Tibial artery (tissue), 4 donors: Measurements from ENCODE around the gene CDCP1.

Experiments used
- DNase-seq, 2 donors: peaks; one replicate each; pipeline ENCODE4 v3.0.0-alpha.2; 2019
- H3K27ac ChIP-seq, 2 donors: fragments of 200-600 bp; sonication (generic) in 1 of 2; 1 replicate in 1 of 2; 2 replicates in 1 of 2; pipeline ENCODE4 v1.5.1; 2018 to 2019; ENCODE audit warnings: mild to moderate bottlenecking in 1 of 2
- H3K27me3 ChIP-seq, 2 donors: fragments of 200-600 bp; sonication (generic) in 1 of 2; one replicate each; pipeline versions ENCODE4 v1.5.1 to v1.6.0; 2016 to 2019
- H3K36me3 ChIP-seq, 3 donors: fragments of 200-600 bp; sonication (generic) in 2 of 3; one replicate each; pipeline ENCODE4 v1.5.1; 2016 to 2019; ENCODE audit warnings: mild to moderate bottlenecking in 2 of 3
- H3K4me1 ChIP-seq, 4 donors: fragments of 200-600 bp; sonication (generic) in 2 of 4; 1 replicate in 3 of 4; 2 replicates in 1 of 4; pipeline ENCODE4 v1.5.1; 2016 to 2019
- H3K4me3 ChIP-seq, 2 donors: fragments of 200-600 bp; sonication (generic) in 1 of 2; 1 replicate in 1 of 2; 2 replicates in 1 of 2; pipeline ENCODE4 v1.5.1; 2018 to 2019; ENCODE audit warnings: mild to moderate bottlenecking in 2 of 2
- H3K9me3 ChIP-seq, 3 donors: fragments of 200-600 bp; sonication (generic) in 1 of 3; one replicate each; pipeline ENCODE4 v1.5.1; 2016 to 2019
- CTCF ChIP-seq, 2 experiments: fragments of 200-600 bp in 1 of 2; fragments of 450-650 bp in 1 of 2; IDR thresholded peaks; one replicate each; pipeline ENCODE4 v1.5.1; 2017 to 2019; ENCODE audit warnings: antibody characterized with exemption in 2 of 2, mild to moderate bottlenecking in 1 of 2, moderate library complexity in 1 of 2
- intact Hi-C: fragments of 100-400 bp; cut with DNase I; formaldehyde crosslinking; loops from one replicate; pipeline ENCODE4 v1.15.0; 2023; ENCODE audit warnings: low total_unique reads

The CDCP1 gene

GRCh38 chr3:45165497-45166283 is 19.5 kb upstream of the CDCP1 start:
- Histone ChIP-seq H3K4me3 (no peak overlapping the region), H3K9me3 (no peaks in the 10 kb centered on the region), H3K4me1 (peaks cover 0 to 28% (median 5%) of the 10 kb centered on the region in 4 donors), H3K27me3 (no peaks in the 10 kb centered on the region), H3K27ac (no peak overlapping the region), H3K36me3 (no peaks in the 10 kb centered on the region)
- peak in 1 of 2 donors; percentile 31 for DNase-seq
- intact Hi-C loops: no loop called here
- TF ChIP-seq CTCF (IDR thresholded peaks at IDR 0.05): no peak

DNA sequence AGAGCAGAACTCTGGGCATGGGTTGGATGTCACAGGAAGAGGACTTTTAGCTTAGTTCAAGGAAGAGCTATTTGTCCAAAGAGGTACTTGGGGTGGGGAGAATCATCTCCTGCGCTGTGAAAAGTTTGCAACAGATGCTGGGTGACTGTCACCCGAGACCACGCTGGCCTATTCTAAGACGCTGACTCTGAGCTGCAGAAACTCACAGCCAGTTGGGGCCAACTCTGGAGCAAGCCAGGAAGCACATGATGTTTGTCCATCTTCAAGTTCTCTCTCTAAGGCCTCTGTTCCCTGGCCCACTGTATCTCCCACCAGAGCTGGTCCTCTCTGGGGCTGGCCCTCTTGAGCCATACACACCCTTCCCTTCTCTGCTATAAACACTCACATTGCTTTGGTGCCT is 17.9 kb upstream of the CDCP1 start:
- DNase-seq: no peak
- Histone ChIP-seq H3K9me3 (no peaks in the 10 kb centered on the region), H3K27ac (no peak overlapping the region), H3K27me3 (no peaks in the 10 kb centered on the region), H3K36me3 (no peaks in the 10 kb centered on the region), H3K4me1 (peaks cover 0 to 16% (median 5%) of the 10 kb centered on the region in 4 donors), H3K4me3 (no peak overlapping the region)
- TF ChIP-seq CTCF (IDR thresholded peaks at IDR 0.05): no peak
- intact Hi-C loops: no loop called here

DNA sequence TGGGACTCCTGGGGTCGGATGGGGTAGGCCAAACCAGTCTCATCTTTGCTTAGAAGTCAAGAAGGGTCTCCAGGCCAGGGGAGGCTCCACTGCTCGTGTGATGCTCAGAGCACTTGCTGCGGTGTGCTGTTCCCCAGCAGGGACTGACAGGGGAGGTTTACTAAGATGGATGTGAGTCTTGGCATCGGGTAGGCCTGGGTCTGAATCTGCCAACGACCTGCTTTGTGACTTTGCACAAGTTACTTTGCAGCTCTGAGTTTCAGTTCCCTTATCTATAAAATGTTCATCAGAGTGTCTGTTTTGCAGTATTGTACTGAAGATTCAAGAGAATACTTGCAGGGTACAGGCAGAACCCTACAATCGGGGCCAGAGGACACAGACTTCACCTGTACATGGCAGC is 17.3 kb upstream of the CDCP1 start:
- no peaks in the 10 kb centered on the region for H3K9me3 ChIP-seq
- no peaks in the 10 kb centered on the region for H3K36me3 ChIP-seq
- no peak for DNase-seq
- no peak overlapping the region for H3K4me3 ChIP-seq
- no peak overlapping the region for H3K27ac ChIP-seq
- H3K4me1 ChIP-seq: peaks cover 0 to 16% (median 5%) of the 10 kb centered on the region in 4 donors
- no peak for TF ChIP-seq CTCF (IDR thresholded peaks at IDR 0.05)
- intact Hi-C loops: no loop called here
- H3K27me3 ChIP-seq: no peaks in the 10 kb centered on the region

DNA sequence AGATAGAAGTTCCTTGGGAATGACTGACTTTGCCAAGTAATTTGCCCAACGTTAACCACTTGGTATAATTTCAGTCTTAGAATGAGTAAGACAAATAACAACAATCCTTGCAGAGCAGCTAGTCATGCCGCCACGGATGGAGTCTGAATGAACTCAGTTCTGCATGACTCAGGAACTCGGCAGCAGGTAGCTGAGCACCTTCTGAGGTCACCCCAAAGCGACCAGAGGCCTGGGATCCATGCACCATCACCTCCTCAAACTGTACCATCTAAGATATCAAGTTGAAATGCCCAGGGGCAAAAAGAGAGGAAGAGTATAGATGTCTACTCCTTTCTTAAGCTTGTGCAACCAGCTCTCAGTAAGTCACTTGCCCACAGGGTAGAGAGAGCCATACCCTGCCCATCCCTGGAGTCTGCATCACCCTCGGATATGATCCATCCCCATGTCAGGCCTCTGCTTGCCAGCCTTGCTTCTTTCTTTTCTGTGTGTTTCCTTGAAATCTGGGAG is 8.5 kb upstream of the CDCP1 start:
- Histone ChIP-seq H3K36me3 (no peaks in the 10 kb centered on the region), H3K27ac (no peak overlapping the region), H3K27me3 (no peaks in the 10 kb centered on the region), H3K4me3 (no peak overlapping the region), H3K4me1 (no peaks in the 10 kb centered on the region), H3K9me3 (peaks cover 0 to 5% (median 0%) of the 10 kb centered on the region in 3 donors)
- intact Hi-C loops: no loop called here
- no peak for TF ChIP-seq CTCF (IDR thresholded peaks at IDR 0.05)
- no peak for DNase-seq

DNA sequence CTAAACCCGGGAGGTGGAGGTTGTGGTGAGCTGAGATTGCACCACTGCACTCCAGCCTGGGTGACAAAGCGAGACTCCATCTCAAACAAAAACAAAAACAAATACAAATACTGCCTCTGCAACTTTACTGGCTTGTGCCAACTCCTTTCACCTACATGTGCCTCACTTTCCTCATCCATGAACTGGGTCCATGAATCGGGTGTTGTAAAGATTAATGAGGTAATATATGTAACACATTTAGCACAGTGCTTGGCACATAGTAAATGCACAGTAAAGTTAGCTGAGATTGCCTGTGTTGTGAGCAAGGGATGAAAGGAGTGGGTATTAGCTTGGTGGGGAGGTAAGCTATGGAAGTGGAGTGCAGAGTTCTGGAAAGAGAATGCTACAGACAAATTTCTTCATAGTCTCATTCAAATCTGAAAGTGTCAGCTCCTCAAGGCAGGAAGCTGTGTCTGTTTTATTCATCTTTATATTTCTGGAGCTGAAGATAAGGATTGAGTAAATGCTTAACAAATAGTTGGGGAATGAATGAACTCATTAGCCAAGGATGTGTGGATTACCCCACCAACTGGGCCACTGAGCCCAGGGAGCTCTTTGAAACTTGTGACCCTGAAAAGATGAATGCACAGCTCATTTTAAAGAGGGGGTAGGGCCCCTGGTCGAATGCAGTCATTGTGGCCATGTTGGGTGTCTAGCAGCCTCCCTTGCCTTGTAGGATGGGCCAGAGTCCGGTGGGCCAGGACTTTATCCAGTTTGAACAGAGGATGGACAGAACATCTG is 7.7 kb upstream of the CDCP1 start:
- Histone ChIP-seq H3K36me3 (no peaks in the 10 kb centered on the region), H3K27me3 (no peaks in the 10 kb centered on the region)
- no peak for DNase-seq

More for the DNA sequence above, 7.7 kb upstream of the CDCP1 start:
- Histone ChIP-seq H3K4me1 (no peaks in the 10 kb centered on the region), H3K9me3 (peaks cover 0 to 5% (median 0%) of the 10 kb centered on the region in 3 donors), H3K27ac (no peak overlapping the region), H3K4me3 (no peak overlapping the region)
- TF ChIP-seq CTCF (IDR thresholded peaks at IDR 0.05): no peak
- intact Hi-C loops: no loop called here
